Activated CD8-positive, alpha-beta memory T cell treated with anti-CD3 and anti-CD28 coated beads for 48 hours (primary cell): ENCODE measurements around the gene ADAMTS2.

Source experiments
- DNase-seq, 3 experiments: peaks; one replicate each; pipeline ENCODE4 v3.0.0-alpha.2; 2020; ENCODE audit warnings: low read depth in 2 of 3, low spot score in 2 of 3

The ADAMTS2 gene

GRCh38 chr5:179345433-179346321 is at the start of gene ADAMTS2:
Gene ADAMTS2 (minus strand): TSS chr5:179345461. CDS start chr5:179345328, 133 bp downstream.
- DNase-seq: no peak

- no peak for DNase-seq
These were observed 47.8 kb upstream of the ADAMTS2 start for GRCh38 chr5:179393078-179393477.

GRCh38 chr5:179387151-179388110 is 42.2 kb upstream of the ADAMTS2 start:
- no peak for DNase-seq

GRCh38 chr5:179385914-179386313 is 40.7 kb upstream of the ADAMTS2 start:
- DNase-seq: no peak

GRCh38 chr5:179382486-179382885 is 37.2 kb upstream of the ADAMTS2 start:
- DNase-seq: no peak

- DNase-seq: no peak
These were observed 36.4 kb upstream of the ADAMTS2 start for GRCh38 chr5:179381691-179382090.

GRCh38 chr5:179380211-179381035 is 35.2 kb upstream of the ADAMTS2 start:
- no peak for DNase-seq

GRCh38 chr5:179379321-179379890 is 34.1 kb upstream of the ADAMTS2 start:
- no peak for DNase-seq

GRCh38 chr5:179378441-179379271 is 33.4 kb upstream of the ADAMTS2 start:
- DNase-seq: no peak

GRCh38 chr5:179378116-179378440 is 32.8 kb upstream of the ADAMTS2 start:
- DNase-seq: no peak

GRCh38 chr5:179377421-179378115 is 32.3 kb upstream of the ADAMTS2 start:
- DNase-seq: no peak

GRCh38 chr5:179376701-179377420 is 31.6 kb upstream of the ADAMTS2 start:
- no peak for DNase-seq

GRCh38 chr5:179375831-179376365 is 30.6 kb upstream of the ADAMTS2 start:
- no peak for DNase-seq

- DNase-seq: no peak
These were observed 30.0 kb upstream of the ADAMTS2 start for GRCh38 chr5:179375236-179375685.

- no peak for DNase-seq
These were observed 29.4 kb upstream of the ADAMTS2 start for GRCh38 chr5:179374506-179375235.

- no peak for DNase-seq
These were observed 28.8 kb upstream of the ADAMTS2 start for GRCh38 chr5:179373961-179374505.
